GM12864 (cell line): ENCODE results near the gene PACS2.

Experiments
- DNase-seq: peaks from one replicate; pipeline ENCODE4 v3.0.0-alpha.2; 2011; ENCODE audit warnings: low read depth
- H3K4me3 ChIP-seq: 2 replicates; pipeline ENCODE4 v1.5.1; 2011; ENCODE audit warnings: mild to moderate bottlenecking, low read depth, low read length, control low read depth
- CTCF ChIP-seq: IDR thresholded peaks from 2 replicates; pipeline ENCODE4 v1.5.1; 2011; ENCODE audit warnings: low read depth, mild to moderate bottlenecking, moderate library complexity, low read length, control low read depth, inconsistent platforms; ENCODE audit errors: missing control alignments

PACS2 gene

GRCh38 chr14:105354541-105354940 lies 40.0 kb downstream of the PACS2 start:
- DNase-seq = no peak
- TF ChIP-seq CTCF = no peak
- no peak overlapping the region for H3K4me3 ChIP-seq

GRCh38 chr14:105355049-105355575 lies 40.6 kb downstream of the PACS2 start:
- TF ChIP-seq CTCF = no peak
- no peak overlapping the region for H3K4me3 ChIP-seq
- no peak for DNase-seq

- DNase-seq = no peak
- H3K4me3 ChIP-seq = no peak overlapping the region
- TF ChIP-seq CTCF = no peak
These were observed 41.5 kb downstream of the PACS2 start for GRCh38 chr14:105355850-105356604.

GRCh38 chr14:105356927-105357326 lies 42.4 kb downstream of the PACS2 start:
- H3K4me3 ChIP-seq = no peak overlapping the region
- no peak for DNase-seq
- no peak for TF ChIP-seq CTCF

- TF ChIP-seq CTCF = no peak
- DNase-seq = no peak
- H3K4me3 ChIP-seq = no peak overlapping the region
These were observed 43.1 kb downstream of the PACS2 start for GRCh38 chr14:105357626-105358025.

- H3K4me3 ChIP-seq = no peak overlapping the region
- DNase-seq = no peak
- TF ChIP-seq CTCF = no peak
These were observed 43.7 kb downstream of the PACS2 start for GRCh38 chr14:105358140-105358846.
